Glomerular endothelial cell (primary cell): ENCODE results near the gene TSPOAP1. TPM values are rescaled to one million over a fixed set of nuclear protein-coding genes. Genes with fewer than 3 reads are reported as not detected.
"Not testable (repeated sequence)": the region's sequence is repeated elsewhere in the genome, so short reads cannot be mapped to it uniquely, and the experiment has no call there.

Source experiments
- DNase-seq: peaks from one replicate; pipeline ENCODE4 v3.0.0-alpha.2; 2011; ENCODE audit warnings: low read depth, low spot score; ENCODE audit errors: extremely low read depth
- total RNA-seq: library from RNA; depleted of rRNA; stranded (reverse); fragments of >200 nt; gene quantifications from 2 replicates; pipeline ENCODE4 v1.2.3, GENCODE V29; 2015

TSPOAP1 gene
- total RNA-seq, 1 donor from 2014 or later = 0.06 TPM

DNA sequence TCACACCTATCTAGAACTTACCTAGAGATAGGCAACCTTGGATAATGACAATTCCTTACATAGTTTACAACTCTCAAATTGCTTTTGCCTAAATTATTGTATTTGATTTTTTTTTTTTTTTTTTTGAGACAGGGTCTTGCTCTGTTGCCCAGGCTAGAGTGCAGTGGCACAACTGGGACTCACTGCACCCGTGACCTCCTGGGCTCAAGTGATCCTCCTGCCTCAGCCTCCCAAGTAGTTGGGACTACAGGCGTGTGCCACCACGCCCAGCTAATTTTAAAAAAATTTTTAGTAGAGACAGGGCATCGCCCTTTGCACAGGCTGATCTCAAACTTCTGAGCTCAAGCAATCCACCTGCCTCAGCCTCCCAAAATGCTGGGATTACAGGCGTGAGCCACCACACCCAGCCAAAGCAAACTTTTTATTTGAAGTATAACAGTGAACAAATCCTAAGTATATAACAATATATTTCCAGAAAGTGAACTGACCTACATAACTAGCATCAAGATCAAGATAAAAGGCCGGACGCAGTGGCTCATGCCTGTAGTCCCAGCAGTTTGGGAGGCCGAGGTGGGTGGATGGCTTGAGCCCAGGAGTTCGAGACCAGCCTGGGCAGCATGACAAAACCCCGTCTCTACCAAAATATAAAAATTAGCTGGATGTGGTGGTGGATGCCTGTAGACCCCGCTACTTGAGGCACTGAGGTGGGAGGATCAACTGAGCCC lies 12.7 kb upstream of the TSPOAP1 start:
- not testable (repeated sequence) for DNase-seq

DNA sequence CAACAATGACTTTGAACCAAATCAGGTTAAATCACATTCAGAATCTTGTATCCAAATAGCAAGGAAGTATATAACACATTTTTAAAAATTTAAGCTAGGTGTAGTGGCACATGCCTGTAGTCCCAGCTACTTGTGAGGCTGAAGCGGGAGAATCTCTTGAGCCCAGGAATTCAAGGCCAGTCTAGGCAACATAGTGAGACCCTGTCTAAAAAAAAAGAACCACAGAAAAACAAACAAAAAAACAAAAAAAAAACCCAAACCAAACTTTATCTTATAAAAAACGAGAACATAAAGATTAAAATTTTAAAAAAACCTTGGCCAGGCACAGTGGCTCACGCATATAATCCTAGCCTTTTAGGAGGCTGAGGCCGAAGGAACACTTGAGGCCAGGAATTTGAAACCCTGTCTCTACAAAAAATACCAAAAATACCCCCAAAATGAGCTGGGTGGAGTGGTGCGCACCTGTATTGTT lies 11.8 kb upstream of the TSPOAP1 start:
- no peak for DNase-seq

DNA sequence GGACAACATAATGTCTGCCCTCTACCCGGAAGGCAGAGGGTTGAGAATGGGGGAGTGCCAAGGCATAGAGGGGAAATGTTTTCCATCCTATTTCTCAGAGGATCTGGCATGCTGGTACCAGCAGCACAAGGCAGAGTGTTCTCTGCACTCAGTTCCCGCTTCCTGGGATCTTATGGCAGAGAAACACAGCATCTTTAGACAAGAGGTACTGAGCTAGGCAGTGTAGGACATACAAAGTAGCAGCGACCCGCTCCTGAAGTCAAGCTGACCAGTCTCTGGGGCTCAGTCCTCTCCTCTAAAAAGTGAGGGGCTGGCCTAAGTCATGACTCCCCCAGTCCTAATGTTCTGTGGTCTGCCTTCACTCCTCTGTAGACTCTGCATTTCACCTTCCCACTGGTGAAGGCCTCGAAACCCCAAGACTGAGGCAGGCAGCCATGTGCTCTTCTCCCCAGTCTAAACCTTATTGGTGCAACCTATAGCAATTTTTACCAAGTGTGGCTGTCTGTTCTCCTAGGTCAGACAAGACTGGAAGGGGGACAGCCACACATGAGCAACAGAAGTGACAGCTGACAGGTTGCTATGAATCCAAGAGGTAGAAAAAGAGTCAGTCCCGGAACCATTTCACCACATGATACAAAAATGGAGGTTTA lies 11.3 kb upstream of the TSPOAP1 start:
- DNase-seq = no peak

DNA sequence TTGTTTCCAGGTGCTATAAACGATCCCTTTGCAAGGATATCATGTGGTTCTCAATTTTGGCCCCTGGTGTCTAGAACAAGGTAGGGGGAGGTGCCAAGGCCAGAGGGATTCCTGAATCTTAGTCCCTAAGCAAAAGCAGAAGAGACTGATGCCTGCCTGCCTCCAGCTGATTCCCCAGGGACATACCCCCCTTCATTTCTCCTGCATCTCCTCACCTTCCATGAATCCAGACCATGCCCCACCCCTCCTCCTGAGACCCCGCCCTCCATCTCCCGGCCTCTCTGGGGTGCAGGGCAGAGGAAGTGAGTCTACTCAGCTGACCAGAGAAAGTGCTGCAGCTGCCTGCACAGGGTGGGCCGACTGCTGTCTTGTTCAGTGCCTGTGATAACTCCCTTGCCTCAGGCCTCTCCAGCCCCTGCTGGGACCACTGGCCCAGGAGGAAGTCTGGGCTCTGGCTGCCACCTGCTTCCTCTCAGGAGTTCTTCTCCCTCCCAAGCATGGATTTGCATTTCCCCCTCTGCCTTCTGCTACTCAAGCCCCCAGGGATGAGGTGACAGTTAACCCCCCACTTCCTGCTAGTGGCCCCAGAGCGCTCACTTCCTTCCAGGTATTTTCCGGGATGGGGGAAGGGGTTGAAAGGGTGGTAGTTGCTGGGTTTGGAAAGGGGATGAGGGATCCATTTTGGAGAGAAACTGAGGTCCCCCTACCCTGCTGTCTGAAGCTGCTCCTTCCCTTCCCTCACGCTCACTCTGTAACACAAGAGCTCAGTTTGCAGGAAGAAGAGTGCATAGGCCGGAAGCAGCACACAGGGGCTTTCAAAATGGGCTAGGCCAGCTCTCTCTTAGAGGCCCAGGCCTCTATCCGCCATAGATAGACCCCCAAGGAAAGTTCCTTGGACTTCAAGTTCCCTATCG lies 10.5 kb upstream of the TSPOAP1 start:
- DNase-seq = no peak

DNA sequence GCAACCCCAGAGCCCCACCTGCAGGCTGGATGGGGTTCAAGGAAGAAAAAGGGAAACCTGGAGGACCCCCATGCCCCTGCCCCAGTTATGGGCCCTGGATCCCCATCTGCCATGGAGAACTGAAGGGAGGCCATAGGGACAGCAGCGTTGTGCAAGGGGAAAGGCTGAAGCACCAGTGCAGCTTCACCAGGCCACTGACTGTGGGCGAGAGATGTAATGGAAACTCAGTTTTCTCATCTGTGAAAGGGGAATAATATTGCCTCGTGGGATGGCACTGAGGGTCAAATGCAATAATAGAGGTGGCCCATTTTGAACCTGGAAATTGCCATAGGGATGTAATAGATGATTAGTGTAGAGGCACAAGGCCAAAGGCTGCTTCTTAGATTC lies 9.9 kb upstream of the TSPOAP1 start:
- no peak for DNase-seq

DNA sequence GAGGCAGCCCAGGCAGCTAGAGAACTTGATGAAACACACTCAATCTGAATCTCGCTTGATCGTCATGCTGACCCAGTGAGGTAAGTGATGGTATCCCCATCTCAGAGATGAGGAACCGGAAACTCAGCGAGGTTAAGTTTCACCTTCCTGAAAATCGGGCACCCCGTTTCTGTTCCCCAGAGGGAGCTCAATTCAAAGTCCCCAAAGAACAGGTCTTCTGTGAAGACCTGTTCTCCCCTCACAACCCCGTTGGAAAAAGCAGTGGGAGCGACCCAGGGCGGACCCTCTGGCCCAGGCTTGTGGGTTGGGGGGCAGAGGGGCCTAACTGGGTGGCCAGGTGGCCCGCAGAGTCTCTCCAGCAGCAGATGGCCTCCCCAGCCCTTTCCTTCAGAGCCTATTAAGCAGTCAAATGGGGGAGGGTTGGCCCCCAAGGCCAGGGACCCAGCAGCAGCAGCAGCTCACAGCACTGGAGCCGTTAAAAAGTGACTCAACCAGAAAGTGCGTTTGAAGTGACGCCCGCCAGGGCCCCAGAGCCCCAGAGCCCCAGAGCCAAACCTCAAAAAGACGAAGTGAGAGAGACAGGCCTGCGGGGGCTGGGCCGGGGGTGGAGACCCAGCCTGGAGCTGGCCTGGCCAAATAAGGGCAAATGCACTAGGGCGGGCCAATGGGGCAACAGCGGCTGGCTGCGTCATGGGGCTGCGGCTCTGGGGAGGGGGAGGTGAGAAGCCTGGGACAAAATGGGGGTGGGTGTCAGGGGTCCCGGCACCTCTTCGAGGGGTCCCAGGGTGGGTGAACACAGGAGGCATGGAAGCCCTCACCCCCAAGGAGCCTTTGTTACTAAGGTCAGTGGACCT lies 9.2 kb upstream of the TSPOAP1 start:
- no peak for DNase-seq

DNA sequence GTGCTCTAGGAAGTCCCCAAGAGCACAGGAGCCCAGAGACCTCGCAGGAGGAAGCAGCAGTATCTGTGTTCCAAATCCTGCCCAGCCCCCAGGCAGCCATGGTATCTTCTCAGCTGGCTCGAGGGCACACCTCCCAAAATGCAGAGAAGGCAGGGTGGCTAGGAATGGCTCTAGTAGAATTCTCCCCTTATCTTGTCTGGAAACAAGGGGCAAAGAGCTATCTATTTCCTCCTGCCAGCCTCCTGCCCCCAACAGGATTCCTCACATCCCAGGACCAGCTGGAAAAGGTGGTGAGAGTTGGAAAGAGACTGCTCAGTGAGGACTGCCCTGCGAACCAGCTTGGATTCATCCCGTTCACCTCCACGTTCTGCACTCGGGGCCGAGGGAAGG lies 8.6 kb upstream of the TSPOAP1 start:
- no peak for DNase-seq

DNA sequence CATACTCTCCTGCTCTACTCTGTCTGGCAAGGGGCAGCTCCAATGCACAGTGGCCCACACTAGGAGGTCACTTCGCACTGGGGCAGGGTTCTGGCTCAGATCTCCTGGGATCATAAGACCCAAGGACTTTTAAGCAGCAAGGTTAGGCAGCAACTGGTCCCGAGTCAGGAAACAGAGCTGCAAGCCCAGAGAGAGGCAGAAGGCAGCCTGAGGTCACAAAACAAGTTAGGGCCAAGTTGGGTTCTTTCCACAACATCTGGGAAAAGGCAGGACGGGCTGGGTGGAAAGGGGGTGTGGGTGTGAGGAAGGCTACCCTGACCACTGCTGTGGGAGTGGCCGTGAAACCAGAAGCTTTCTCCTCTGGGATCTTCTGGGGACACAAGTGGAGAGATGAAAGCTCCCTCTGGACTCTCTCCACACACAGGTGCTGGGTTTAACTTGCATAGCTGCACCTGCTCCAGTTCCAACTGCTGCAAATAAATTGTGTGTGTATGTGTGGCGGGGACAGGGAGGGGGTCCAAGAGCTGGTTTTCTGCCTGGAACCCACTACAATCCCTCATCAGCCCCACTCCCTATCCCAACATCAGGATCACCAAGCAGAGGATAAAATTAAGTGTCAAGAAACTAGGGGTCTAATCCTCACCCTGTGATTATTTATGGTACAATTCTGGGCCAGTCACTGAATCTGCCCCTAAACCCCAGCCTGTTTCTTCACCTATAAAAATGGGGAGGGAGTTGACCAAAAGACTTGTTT lies 8.0 kb upstream of the TSPOAP1 start:
- DNase-seq = no peak

DNA sequence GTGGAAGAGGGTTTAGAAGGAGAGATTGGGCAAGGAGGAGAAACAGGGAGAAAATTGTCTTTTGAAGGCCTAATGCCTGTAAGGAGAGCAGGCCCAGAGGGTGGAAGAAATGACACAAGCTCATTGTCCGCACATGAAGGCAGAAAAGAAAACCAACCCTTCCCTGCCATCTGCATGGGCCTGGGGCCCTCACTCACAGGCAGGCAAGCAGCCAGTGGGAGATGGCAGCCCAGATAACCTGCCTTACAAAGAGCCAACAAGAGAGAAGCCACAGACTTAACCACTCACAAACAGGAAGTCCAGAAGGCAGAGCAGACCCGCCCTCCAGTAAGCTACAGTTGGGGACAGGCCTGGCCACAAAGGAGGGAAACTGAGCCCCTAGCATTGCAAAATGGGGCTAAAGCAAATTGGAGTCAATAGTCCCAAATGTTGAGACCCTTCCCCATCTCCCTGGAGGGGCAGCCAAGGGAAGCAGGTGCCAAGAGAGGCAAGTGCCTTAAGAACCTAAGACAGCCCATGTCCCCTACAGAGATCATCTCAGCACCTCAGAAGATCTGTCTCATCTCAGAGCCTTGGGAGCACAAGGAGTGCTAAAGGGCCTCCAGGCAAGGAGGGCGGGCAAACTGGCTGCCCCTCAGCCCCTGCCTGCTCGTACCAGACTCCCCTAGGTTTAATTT lies 7.3 kb upstream of the TSPOAP1 start:
- DNase-seq = no peak

DNA sequence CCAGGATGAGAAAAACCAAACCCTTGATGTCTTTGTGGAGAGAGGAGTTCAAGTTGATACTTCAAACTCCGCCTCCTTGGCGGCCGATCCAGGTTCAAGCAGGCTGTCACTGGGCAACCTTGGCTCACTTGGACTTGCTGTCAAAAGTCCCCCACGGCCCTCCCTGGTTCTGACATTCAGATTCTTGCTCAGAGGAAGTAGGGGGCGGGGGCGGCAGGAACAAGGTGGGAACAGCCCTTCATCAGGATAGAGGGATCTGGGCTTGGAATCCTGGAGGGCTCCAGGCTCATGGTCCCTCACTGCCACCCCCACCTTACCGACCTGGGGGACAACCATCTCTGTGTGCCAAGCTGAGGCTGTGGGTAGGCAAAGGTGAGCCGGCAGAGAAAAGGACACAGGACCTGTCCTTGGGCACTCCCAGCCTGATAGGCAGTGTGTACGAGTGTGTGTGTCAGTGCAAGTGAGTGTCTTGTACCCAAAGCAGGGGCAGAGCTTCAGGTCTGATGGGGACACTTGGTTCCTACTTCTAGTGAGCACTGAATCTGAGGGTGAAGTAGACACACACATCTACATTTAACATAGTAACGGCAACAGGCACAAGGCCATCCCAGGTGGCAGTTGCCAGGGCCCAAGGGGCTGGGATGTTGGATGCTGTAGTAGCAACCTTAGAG lies 6.6 kb upstream of the TSPOAP1 start:
- no peak for DNase-seq

DNA sequence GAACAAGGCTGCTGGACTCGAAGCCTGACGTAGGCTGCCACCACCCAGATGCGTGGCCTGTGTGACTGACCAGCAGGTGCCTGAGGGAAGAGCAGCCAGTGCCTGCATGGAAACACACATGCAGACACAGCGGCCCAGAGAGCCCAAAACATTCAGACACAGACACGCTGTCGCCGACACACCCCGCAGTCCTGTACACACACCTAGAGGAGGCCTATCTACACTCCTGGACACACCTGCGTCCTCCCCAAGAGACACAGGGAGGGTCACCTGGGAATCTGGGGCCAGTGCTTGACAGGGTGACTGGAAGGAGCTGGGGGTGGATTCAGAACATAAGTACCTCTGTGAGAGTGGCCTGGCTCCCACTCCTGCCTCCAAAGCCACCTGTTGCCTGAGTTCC lies 6.1 kb upstream of the TSPOAP1 start:
- DNase-seq = no peak

DNA sequence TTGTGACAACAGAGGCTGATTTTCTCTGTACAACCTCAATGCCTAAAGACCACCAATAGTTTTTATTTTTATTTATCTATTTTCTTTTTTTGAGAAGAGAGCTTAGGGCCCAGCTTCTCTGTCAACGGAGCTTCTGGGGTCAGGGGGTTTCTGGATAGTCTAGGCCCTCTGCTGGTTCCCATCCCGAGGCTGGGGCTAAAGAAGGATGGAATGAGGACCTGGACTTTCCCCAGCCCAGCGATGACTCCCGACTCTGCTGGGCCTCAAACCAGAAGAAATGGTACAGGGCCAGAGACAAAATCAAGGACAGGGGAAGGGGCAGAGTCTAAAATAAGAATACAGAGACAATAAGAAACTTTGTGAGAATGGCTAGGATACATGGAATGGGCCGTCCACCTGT lies 5.7 kb upstream of the TSPOAP1 start:
- no peak for DNase-seq

DNA sequence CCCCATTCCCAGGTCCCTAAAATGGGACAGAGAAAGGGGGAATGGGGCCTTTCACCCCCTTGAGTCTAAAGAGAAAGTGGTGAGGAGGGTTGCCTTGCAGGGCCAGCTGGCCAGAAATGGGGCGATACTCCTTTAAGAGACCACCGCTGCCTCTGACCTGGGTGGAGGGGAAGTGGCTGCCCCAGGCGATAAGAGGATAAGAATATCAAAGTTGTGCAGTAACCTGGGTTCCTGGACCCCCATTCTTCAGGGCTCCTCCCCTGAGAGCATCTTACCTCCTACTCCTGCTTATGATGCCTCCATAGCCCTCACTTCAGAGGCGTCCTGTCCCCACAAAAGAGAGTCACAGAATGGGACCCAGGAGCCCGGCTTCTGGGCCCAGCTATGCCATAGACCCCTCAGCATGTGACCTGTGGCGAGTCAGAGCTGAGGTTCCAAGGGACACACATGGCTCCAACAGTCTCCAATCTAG lies 5.2 kb upstream of the TSPOAP1 start:
- DNase-seq = no peak

DNA sequence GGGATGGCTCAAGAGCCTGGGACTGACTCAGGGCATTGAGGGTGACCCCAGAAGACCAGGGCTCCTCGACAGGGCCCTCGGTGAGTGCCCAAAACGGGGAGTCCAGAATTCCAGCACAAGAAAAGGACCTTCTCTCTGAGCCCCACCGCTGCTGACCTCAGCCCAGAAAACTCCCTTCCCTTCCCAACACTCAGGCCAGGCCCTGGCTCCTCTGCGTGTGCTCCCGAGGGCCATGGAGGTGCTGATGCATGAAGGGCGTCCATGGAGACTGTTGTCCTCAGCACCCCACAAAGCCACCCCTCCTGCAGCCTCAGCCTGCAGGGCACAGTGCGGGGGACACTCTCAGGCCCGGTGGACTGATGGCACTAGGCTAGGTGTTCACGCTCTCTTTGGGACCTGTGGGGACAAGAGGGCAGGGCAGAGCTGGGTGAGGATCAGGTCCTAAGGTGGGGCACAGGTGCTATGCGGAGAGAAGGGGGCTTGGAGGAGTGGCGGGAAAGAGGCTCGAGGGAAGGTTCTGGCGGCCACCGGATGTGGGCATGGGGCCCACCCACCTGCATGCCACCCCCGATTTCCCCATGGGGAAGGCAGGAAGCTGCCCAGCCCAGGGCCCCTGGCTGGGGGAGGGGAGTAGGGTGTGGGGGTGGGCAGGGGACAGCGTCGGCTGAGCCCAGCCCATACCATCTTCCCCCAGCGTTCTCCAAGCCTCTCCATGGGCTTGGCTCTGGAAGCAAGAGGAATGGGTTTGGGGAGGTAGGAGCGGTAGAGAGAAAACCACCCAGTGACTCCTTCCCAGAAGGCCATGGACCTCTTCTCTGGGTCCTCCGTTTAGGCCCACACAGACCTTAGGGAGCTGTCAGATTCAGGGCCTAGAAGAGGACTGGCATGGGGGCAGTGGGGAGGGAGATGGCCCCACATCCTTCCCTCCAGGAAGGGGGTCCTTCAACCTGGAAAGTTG lies 4.5 kb upstream of the TSPOAP1 start:
- no peak for DNase-seq

DNA sequence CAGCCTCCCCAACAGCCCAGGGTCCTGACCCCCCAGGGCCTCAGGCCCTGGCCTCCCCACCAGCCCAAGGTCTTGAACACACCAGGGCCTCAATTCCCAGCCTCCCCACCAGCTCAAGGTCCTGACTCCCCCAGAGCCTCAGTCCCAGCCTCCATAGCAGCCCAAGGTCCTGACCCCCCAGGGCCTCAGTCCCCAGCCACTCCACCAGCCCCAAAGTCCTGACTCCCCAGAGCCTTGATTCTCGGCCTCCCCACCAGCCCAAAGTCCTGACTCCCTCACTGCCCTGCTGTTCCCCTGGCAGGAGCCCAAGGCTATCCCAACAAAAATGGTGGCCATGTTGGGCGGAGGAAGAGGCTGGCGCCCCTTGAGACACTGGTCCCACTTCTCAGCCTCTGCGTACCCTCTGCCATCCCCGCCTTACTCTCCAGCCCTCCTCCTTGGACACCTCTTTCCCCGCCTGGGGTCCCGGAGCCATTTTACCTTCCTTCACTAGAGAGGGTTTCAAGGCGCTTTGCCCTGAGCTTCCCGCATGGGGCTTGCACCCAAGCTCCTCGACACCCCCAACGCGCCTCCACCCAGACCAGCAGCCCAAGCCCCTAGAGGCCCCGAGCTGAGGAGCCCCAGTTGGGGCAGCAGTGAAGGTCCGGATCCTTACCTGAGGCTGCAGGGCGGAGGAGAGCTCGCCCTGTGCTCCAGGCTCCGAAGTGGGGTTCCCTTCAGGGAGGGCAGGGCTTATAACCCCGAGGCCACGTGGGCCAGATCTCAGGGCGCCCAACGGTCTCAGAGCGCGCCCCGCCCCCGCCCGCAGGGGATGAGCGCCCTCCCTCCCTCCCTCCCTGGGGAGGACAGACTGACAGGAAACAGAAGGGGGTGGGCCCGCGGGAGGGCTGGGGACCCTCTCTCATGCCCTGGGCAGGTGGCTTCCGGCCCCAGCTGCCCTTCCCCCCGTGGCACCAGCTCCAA lies 3.5 kb upstream of the TSPOAP1 start:
- DNase-seq = no peak
